ENCODE measurements around the gene NEK1. TPM values are rescaled to one million over a fixed set of nuclear protein-coding genes. Genes with fewer than 3 reads are reported as not detected.

NEK1 gene
- total RNA-seq, 2 donors from 2014 or later = 12.2 to 15.1 TPM

- TF ChIP-seq, protein P1, sequence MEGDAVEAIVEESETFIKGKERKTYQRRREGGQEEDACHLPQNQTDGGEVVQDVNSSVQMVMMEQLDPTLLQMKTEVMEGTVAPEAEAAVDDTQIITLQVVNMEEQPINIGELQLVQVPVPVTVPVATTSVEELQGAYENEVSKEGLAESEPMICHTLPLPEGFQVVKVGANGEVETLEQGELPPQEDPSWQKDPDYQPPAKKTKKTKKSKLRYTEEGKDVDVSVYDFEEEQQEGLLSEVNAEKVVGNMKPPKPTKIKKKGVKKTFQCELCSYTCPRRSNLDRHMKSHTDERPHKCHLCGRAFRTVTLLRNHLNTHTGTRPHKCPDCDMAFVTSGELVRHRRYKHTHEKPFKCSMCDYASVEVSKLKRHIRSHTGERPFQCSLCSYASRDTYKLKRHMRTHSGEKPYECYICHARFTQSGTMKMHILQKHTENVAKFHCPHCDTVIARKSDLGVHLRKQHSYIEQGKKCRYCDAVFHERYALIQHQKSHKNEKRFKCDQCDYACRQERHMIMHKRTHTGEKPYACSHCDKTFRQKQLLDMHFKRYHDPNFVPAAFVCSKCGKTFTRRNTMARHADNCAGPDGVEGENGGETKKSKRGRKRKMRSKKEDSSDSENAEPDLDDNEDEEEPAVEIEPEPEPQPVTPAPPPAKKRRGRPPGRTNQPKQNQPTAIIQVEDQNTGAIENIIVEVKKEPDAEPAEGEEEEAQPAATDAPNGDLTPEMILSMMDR (conservative IDR thresholded peaks at IDR 0.05) = no peak
- no peak overlapping the region for H3K27ac Mint-ChIP-seq
- H3K36me3 Mint-ChIP-seq (ENCODE audit: low read depth) = peaks cover 10% of the 10 kb centered on the region
- H3K36me3 ChIP-seq (ENCODE audit: control insufficient read depth, insufficient read depth, low read length) = no peaks in the 10 kb centered on the region
- no peaks in the 10 kb centered on the region for H3K27me3 ChIP-seq (ENCODE audit: control insufficient read depth, insufficient read depth, low read length, poor library complexity, severe bottlenecking)
- H3K9me3 Mint-ChIP-seq = peaks cover 48% of the 10 kb centered on the region
- H3K4me3 Mint-ChIP-seq = no peak overlapping the region
- no peak for DNase-seq
- no peaks in the 10 kb centered on the region for H3K27me3 Mint-ChIP-seq (ENCODE audit: insufficient read depth)
- no peaks in the 10 kb centered on the region for H3K4me1 ChIP-seq (ENCODE audit: control insufficient read depth, insufficient read depth, low read length)
- no peak overlapping the region for H3K4me3 ChIP-seq (ENCODE audit: low read length)
- no peak overlapping the region for H3K27ac ChIP-seq (ENCODE audit: low read depth, low read length)
- peaks cover 44% of the 10 kb centered on the region for H3K9me3 ChIP-seq (ENCODE audit: control insufficient read depth, low read length)
- no peak overlapping the region for H3K9ac ChIP-seq (ENCODE audit: extremely low read depth, low read length, poor library complexity, severe bottlenecking)
- H3K4me1 Mint-ChIP-seq = no peaks in the 10 kb centered on the region
Measured at GRCh38 chr4:169379688-169380087, 232.7 kb downstream of the NEK1 start.

- no peaks in the 10 kb centered on the region for H3K27me3 ChIP-seq (ENCODE audit: control insufficient read depth, insufficient read depth, low read length, poor library complexity, severe bottlenecking)
- H3K27ac ChIP-seq (ENCODE audit: low read depth, low read length) = no peak overlapping the region
- peaks cover 10% of the 10 kb centered on the region for H3K36me3 Mint-ChIP-seq (ENCODE audit: low read depth)
- no peaks in the 10 kb centered on the region for H3K36me3 ChIP-seq (ENCODE audit: control insufficient read depth, insufficient read depth, low read length)
- H3K9ac ChIP-seq (ENCODE audit: extremely low read depth, low read length, poor library complexity, severe bottlenecking) = no peak overlapping the region
- no peaks in the 10 kb centered on the region for H3K27me3 Mint-ChIP-seq (ENCODE audit: insufficient read depth)
- H3K4me3 ChIP-seq (ENCODE audit: low read length) = peak overlapping the region; percentile 34
- H3K9me3 Mint-ChIP-seq = peaks cover 47% of the 10 kb centered on the region
- no peaks in the 10 kb centered on the region for H3K4me1 ChIP-seq (ENCODE audit: control insufficient read depth, insufficient read depth, low read length)
- TF ChIP-seq, protein P1 (conservative IDR thresholded peaks at IDR 0.05) = no peak
- H3K9me3 ChIP-seq (ENCODE audit: control insufficient read depth, low read length) = peaks cover 44% of the 10 kb centered on the region
- no peak for DNase-seq
- H3K4me1 Mint-ChIP-seq = no peaks in the 10 kb centered on the region
- H3K27ac Mint-ChIP-seq = no peak overlapping the region
- no peak overlapping the region for H3K4me3 Mint-ChIP-seq
Measured at GRCh38 chr4:169377367-169377766, 235.0 kb downstream of the NEK1 start.

- DNase-seq = no peak
- Mint-ChIP-seq H3K36me3 (ENCODE audit: low read depth) (peaks cover 10% of the 10 kb centered on the region), H3K4me1 (no peaks in the 10 kb centered on the region), H3K9me3 (peaks cover 44% of the 10 kb centered on the region), H3K27ac (no peak overlapping the region), H3K4me3 (no peak overlapping the region), H3K27me3 (ENCODE audit: insufficient read depth) (no peaks in the 10 kb centered on the region)
- Histone ChIP-seq H3K27ac (ENCODE audit: low read depth, low read length) (no peak overlapping the region), H3K36me3 (ENCODE audit: control insufficient read depth, insufficient read depth, low read length) (no peaks in the 10 kb centered on the region), H3K4me1 (ENCODE audit: control insufficient read depth, insufficient read depth, low read length) (no peaks in the 10 kb centered on the region), H3K27me3 (ENCODE audit: control insufficient read depth, insufficient read depth, low read length, poor library complexity, severe bottlenecking) (no peaks in the 10 kb centered on the region), H3K4me3 (ENCODE audit: low read length) (peak overlapping the region; percentile 34), H3K9me3 (ENCODE audit: control insufficient read depth, low read length) (peaks cover 44% of the 10 kb centered on the region), H3K9ac (ENCODE audit: extremely low read depth, low read length, poor library complexity, severe bottlenecking) (no peak overlapping the region)
- TF ChIP-seq, protein P1 (conservative IDR thresholded peaks at IDR 0.05) = no peak
- WGBS, 2 experiments (ENCODE audit: insufficient coverage in 1 of 2, insufficient read length in 1 of 2) = 100% methylated on average over 1 of the region's 1 CpG
Measured at GRCh38 chr4:169376421-169376820, 236.0 kb downstream of the NEK1 start.

All from endodermal cell (in vitro differentiated cells).